Caco-2 (cell line): ENCODE data around the gene NES. TPM values are rescaled to one million over a fixed set of nuclear protein-coding genes. Genes with fewer than 3 reads are reported as not detected.

ENCODE experiments used
- BruUV-seq: library from RNA; stranded (reverse); fragments of 400-500 nt; replicated peaks from 2 replicates; lab custom pipeline; 2021; lab: Mats Ljungman, UMichigan
- CTCF ChIA-PET: fragments of 300-600 bp; sonication (Branson Sonifier 250); formaldehyde crosslinking; loops from one replicate; lab custom pipeline; 2022; ENCODE audit warnings: antibody characterized with exemption; lab: Charles Lee
- POLR2A ChIA-PET: fragments of 300-600 bp; sonication (Branson Sonifier 250); formaldehyde crosslinking; loops from one replicate; lab custom pipeline; 2022; ENCODE audit warnings: antibody characterized with exemption; lab: Charles Lee
- DNase-seq, 2 experiments: peaks; one replicate each; pipeline versions ENCODE4 v3.0.0 to v3.0.0-alpha.2; 2020 to 2022
- H3K27me3 ChIP-seq: replicated peaks from 2 replicates; pipeline ENCODE4 v1.6.0; 2011; ENCODE audit warnings: low read length; ENCODE audit not compliant: control insufficient read depth, insufficient read depth
- H3K36me3 ChIP-seq: 2 replicates; pipeline ENCODE4 v1.5.1; 2011; ENCODE audit warnings: low read length; ENCODE audit not compliant: control insufficient read depth, insufficient read depth
- H3K4me1 ChIP-seq: fragments of 250-450 bp; sonication (Bioruptor Pico); 2 replicates; pipeline ENCODE4 v1.5.1; 2020; ENCODE audit warnings: mild to moderate bottlenecking
- H3K4me3 ChIP-seq: 2 replicates; pipeline ENCODE4 v1.5.1; 2011; ENCODE audit warnings: low read depth, mild to moderate bottlenecking, control low read depth, low read length
- H3K9me3 ChIP-seq: fragments of 250-450 bp; sonication (Bioruptor Pico); 2 replicates; pipeline ENCODE4 v1.5.1; 2020; ENCODE audit warnings: mild to moderate bottlenecking, moderate library complexity
- H3K27ac Mint-ChIP-seq: one replicate; pipeline ENCODE4 v1.8.0; 2022; ENCODE audit warnings: mixed read lengths; ENCODE audit not compliant: unreplicated experiment
- H3K27me3 Mint-ChIP-seq: one replicate; pipeline ENCODE4 v1.8.0; 2022; ENCODE audit warnings: mixed read lengths; ENCODE audit not compliant: insufficient read depth, unreplicated experiment
- H3K36me3 Mint-ChIP-seq: one replicate; pipeline ENCODE4 v1.8.0; 2022; ENCODE audit warnings: mild to moderate bottlenecking, mixed read lengths; ENCODE audit not compliant: insufficient read depth, unreplicated experiment
- H3K4me1 Mint-ChIP-seq: one replicate; pipeline ENCODE4 v1.8.0; 2022; ENCODE audit warnings: low read depth, mixed read lengths; ENCODE audit not compliant: unreplicated experiment
- H3K4me3 Mint-ChIP-seq: one replicate; pipeline ENCODE4 v1.8.0; 2022; ENCODE audit warnings: mild to moderate bottlenecking, moderate library complexity, mixed read lengths; ENCODE audit not compliant: unreplicated experiment
- H3K9me3 Mint-ChIP-seq: one replicate; pipeline ENCODE4 v1.8.0; 2022; ENCODE audit warnings: mixed read lengths; ENCODE audit not compliant: unreplicated experiment
- intact Hi-C: fragments of 100-400 bp; cut with micrococcal nuclease; formaldehyde crosslinking; loops from one replicate; pipeline ENCODE4 v1.10.0; 2022; ENCODE audit not compliant: unreplicated experiment
- total RNA-seq: library from RNA; stranded (reverse); gene quantifications from 2 replicates; pipeline ENCODE4 v1.2.3, GENCODE V29; 2022
- TF ChIP-seq, protein P1 (sequence below), 2 experiments: fragments of 200-600 bp in 1 of 2; IDR thresholded peaks; 1 replicate in 1 of 2; 2 replicates in 1 of 2; pipeline versions ENCODE4 v1.5.1 to v1.8.0; 2011 to 2022; ENCODE audit warnings: antibody characterized with exemption in 1 of 2, control low read depth in 1 of 2, inconsistent platforms in 1 of 2, low read depth in 1 of 2, low read length in 1 of 2, mild to moderate bottlenecking in 1 of 2, moderate library complexity in 1 of 2; ENCODE audit not compliant: insufficient read depth in 1 of 2, severe bottlenecking in 1 of 2, unreplicated experiment in 1 of 2

Gene NES
- total RNA-seq, 1 experiment from 2014 or later = 18.0 TPM

DNA sequence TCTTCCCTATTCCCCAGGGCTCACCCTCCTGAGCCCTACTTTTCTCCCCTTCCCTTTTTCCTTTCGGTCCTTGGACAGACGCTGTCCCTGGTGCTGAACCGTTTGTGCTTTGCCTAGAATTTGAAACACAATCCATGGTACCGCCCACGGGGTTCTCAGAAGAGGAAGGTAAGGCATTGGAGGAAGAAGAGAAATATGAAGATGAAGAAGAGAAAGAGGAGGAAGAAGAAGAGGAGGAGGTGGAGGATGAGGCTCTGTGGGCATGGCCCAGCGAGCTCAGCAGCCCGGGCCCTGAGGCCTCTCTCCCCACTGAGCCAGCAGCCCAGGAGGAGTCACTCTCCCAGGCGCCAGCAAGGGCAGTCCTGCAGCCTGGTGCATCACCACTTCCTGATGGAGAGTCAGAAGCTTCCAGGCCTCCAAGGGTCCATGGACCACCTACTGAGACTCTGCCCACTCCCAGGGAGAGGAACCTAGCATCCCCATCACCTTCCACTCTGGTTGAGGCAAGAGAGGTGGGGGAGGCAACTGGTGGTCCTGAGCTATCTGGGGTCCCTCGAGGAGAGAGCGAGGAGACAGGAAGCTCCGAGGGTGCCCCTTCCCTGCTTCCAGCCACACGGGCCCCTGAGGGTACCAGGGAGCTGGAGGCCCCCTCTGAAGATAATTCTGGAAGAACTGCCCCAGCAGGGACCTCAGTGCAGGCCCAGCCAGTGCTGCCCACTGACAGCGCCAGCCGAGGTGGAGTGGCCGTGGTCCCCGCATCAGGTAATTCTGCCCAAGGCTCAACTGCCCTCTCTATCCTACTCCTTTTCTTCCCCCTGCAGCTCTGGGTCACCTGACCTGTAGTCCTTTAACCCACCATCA lies 24.8 kb downstream of the NES start:
- Mint-ChIP-seq H3K27ac (no peak overlapping the region), H3K9me3 (no peaks in the 10 kb centered on the region), H3K27me3 (peaks cover 9% of the 10 kb centered on the region), H3K4me3 (no peak overlapping the region), H3K36me3 (no peaks in the 10 kb centered on the region), H3K4me1 (no peaks in the 10 kb centered on the region)
- CTCF ChIA-PET = interaction anchor here (0.9 kb wide), 1 partner anchor 25 kb away, joined by 4 read pairs; the partner anchor contains the start of gene NES
- Histone ChIP-seq H3K36me3 (no peaks in the 10 kb centered on the region), H3K27me3 (no peaks in the 10 kb centered on the region), H3K4me1 (no peaks in the 10 kb centered on the region), H3K9me3 (no peaks in the 10 kb centered on the region), H3K4me3 (no peak overlapping the region)
- intact Hi-C loops = no loop called here
- POLR2A ChIA-PET = no interaction called here
- peak in 1 of 2 experiments; percentile 66 for DNase-seq
- BruUV-seq = no TSS peak
- TF ChIP-seq, protein P1, sequence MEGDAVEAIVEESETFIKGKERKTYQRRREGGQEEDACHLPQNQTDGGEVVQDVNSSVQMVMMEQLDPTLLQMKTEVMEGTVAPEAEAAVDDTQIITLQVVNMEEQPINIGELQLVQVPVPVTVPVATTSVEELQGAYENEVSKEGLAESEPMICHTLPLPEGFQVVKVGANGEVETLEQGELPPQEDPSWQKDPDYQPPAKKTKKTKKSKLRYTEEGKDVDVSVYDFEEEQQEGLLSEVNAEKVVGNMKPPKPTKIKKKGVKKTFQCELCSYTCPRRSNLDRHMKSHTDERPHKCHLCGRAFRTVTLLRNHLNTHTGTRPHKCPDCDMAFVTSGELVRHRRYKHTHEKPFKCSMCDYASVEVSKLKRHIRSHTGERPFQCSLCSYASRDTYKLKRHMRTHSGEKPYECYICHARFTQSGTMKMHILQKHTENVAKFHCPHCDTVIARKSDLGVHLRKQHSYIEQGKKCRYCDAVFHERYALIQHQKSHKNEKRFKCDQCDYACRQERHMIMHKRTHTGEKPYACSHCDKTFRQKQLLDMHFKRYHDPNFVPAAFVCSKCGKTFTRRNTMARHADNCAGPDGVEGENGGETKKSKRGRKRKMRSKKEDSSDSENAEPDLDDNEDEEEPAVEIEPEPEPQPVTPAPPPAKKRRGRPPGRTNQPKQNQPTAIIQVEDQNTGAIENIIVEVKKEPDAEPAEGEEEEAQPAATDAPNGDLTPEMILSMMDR (IDR thresholded peaks at IDR 0.05; ENCODE audit: insufficient read depth in 1 of 2, low read depth in 1 of 2, low read length in 1 of 2, severe bottlenecking in 1 of 2, unreplicated experiment in 1 of 2) = no peak

DNA sequence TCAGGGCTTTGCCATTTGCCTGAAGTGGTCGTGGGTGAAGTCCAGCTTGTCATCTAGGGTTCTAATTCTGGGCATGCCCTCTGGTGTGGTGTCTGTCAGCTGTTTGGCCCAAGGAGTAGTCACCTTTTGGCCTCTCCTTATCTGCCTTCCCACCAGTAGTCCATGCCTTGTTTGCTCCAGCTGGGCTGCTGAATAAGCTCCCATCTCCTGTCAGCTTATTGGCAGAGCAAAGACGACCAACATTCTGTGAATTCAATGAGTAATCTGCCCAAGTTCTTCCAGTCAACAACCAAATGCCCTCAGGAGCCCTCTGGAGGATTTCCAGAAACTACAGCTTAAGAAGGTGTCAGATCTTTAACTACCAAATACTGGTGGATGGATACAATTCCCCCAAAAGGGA lies 28.3 kb downstream of the NES start:
- Mint-ChIP-seq H3K27me3 (peaks cover 2% of the 10 kb centered on the region), H3K4me1 (no peaks in the 10 kb centered on the region), H3K36me3 (no peaks in the 10 kb centered on the region), H3K9me3 (no peaks in the 10 kb centered on the region), H3K4me3 (no peak overlapping the region), H3K27ac (no peak overlapping the region)
- ChIA-PET CTCF (interaction anchor here (0.6 to 1.3 kb wide), 5 partner anchors 16 to 29 kb away, joined by 3 to 13 read pairs (median 3); no protein-coding TSS in a partner anchor), POLR2A (no interaction called here)
- TF ChIP-seq, protein P1 (IDR thresholded peaks at IDR 0.05; ENCODE audit: insufficient read depth in 1 of 2, low read depth in 1 of 2, low read length in 1 of 2, severe bottlenecking in 1 of 2, unreplicated experiment in 1 of 2) = no peak
- no peaks in the 10 kb centered on the region for H3K9me3 ChIP-seq
- no peaks in the 10 kb centered on the region for H3K4me1 ChIP-seq
- DNase-seq = no peak
- no TSS peak for BruUV-seq
- no peaks in the 10 kb centered on the region for H3K36me3 ChIP-seq
- H3K4me3 ChIP-seq = no peak overlapping the region
- no peaks in the 10 kb centered on the region for H3K27me3 ChIP-seq
- intact Hi-C loops = no loop called here

DNA sequence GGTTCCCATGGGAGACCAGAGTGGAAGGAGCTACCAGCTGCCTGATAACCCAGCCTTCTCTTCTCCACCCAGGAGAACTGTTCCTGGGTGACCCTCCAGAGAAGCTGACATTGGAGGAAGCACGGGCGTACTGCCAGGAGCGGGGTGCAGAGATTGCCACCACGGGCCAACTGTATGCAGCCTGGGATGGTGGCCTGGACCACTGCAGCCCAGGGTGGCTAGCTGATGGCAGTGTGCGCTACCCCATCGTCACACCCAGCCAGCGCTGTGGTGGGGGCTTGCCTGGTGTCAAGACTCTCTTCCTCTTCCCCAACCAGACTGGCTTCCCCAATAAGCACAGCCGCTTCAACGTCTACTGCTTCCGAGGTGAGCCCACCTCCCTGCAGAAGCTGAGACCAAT lies 28.7 kb downstream of the NES start:
- TF ChIP-seq, protein P1 (IDR thresholded peaks at IDR 0.05; ENCODE audit: insufficient read depth in 1 of 2, low read depth in 1 of 2, low read length in 1 of 2, severe bottlenecking in 1 of 2, unreplicated experiment in 1 of 2) = no peak
- no peak overlapping the region for H3K27ac Mint-ChIP-seq
- no TSS peak for BruUV-seq
- H3K4me3 Mint-ChIP-seq = no peak overlapping the region
- ChIA-PET POLR2A (no interaction called here), CTCF (interaction anchor here (0.6 to 1.3 kb wide), 4 partner anchors 17 to 24 kb away, joined by 3 to 13 read pairs (median 3); no protein-coding TSS in a partner anchor)
- no peak overlapping the region for H3K4me3 ChIP-seq
- H3K27me3 Mint-ChIP-seq = peaks cover 4% of the 10 kb centered on the region
- H3K9me3 Mint-ChIP-seq = no peaks in the 10 kb centered on the region
- no peaks in the 10 kb centered on the region for H3K4me1 ChIP-seq
- no peaks in the 10 kb centered on the region for H3K27me3 ChIP-seq
- H3K9me3 ChIP-seq = no peaks in the 10 kb centered on the region
- H3K36me3 ChIP-seq = no peaks in the 10 kb centered on the region
- intact Hi-C loops = no loop called here
- no peaks in the 10 kb centered on the region for H3K36me3 Mint-ChIP-seq
- DNase-seq = no peak
- H3K4me1 Mint-ChIP-seq = no peaks in the 10 kb centered on the region
